Measurements from ENCODE around the gene NCBP2.

DNA sequence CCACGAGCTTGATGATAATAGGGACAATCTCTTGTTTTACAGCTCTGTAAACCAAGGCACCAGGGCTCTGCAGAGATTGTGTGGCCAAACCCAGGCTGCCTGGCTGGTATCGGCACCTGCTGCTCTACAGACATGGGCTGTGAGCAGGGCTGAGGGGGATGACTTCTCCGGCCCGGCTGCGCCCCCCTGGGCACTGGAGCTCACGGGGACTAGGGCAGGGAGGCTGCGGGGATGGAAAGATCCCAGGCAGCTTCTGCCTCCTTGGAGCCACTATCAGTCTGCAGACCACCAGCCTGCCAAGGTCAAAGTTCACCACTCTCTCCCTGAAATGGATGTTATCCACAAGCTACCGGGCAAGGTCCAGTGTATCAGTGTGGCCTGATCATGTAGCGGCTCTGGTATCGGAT, 48.3 kb upstream of the NCBP2 start:
- TF ChIP-seq, protein P1, sequence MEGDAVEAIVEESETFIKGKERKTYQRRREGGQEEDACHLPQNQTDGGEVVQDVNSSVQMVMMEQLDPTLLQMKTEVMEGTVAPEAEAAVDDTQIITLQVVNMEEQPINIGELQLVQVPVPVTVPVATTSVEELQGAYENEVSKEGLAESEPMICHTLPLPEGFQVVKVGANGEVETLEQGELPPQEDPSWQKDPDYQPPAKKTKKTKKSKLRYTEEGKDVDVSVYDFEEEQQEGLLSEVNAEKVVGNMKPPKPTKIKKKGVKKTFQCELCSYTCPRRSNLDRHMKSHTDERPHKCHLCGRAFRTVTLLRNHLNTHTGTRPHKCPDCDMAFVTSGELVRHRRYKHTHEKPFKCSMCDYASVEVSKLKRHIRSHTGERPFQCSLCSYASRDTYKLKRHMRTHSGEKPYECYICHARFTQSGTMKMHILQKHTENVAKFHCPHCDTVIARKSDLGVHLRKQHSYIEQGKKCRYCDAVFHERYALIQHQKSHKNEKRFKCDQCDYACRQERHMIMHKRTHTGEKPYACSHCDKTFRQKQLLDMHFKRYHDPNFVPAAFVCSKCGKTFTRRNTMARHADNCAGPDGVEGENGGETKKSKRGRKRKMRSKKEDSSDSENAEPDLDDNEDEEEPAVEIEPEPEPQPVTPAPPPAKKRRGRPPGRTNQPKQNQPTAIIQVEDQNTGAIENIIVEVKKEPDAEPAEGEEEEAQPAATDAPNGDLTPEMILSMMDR (IDR thresholded peaks at IDR 0.05): no peak
- TF ChIP-seq EZH2 (IDR thresholded peaks at IDR 0.05) (no peak), EZH2phosphoT487 (IDR thresholded peaks at IDR 0.05) (no peak)

All from neural progenitor cell (in vitro differentiated cells).